ENCODE measurements around the gene PROC. TPM values are rescaled to one million over a fixed set of nuclear protein-coding genes. Genes with fewer than 3 reads are reported as not detected.

Gene PROC
- total and polyA plus RNA-seq, 2 of the 8 experiments (the other 6 are each of a cell fraction or from before 2014, with no cell fraction given), result 1.5 to 1.6 TPM

GRCh38 chr2:127378720-127379119, 39.5 kb upstream of the PROC start:
- Histone ChIP-seq H3K4me2 (ENCODE audit: insufficient read depth in 1 of 2, low read depth in 2 of 2, low read length in 2 of 2) (no peak overlapping the region), H2BK12ac (ENCODE audit: low read depth, low read length) (no peak overlapping the region), H3K27ac (ENCODE audit: low read depth, low read length) (no peak overlapping the region), H2AK5ac (ENCODE audit: low read depth, low read length) (no peak overlapping the region), H2AFZ (ENCODE audit: low read length) (no peak overlapping the region), H3K79me2 (ENCODE audit: control insufficient read depth in 1 of 2, insufficient read depth in 2 of 2, low read length in 2 of 2) (peaks cover 0 to 94% of the 10 kb centered on the region in 2 experiments), H4K8ac (ENCODE audit: extremely low read depth, insufficient read depth, low read length) (no peak overlapping the region), H2BK120ac (replicated peaks; ENCODE audit: low read depth, low read length) (no peak overlapping the region), H3K36me3 (ENCODE audit: control insufficient read depth in 2 of 4, insufficient read depth in 4 of 4, low read length in 3 of 4) (peaks cover 0 to 15% (median 3%) of the 10 kb centered on the region in 4 experiments; a peak in 3 of 8 replicates), H3K4me3 (ENCODE audit: extremely low read depth in 1 of 4, insufficient read depth in 2 of 4, low read depth in 3 of 4, low read length in 4 of 4) (no peak overlapping the region), H3K14ac (ENCODE audit: insufficient read length) (no peak overlapping the region), H3K4ac (replicated peaks; ENCODE audit: insufficient read length, low read depth, low read length) (no peak overlapping the region), H3K79me1 (ENCODE audit: low read depth, low read length) (peaks cover 3% of the 10 kb centered on the region; the same call in 1 of the 2 replicates), H4K91ac (replicated peaks; ENCODE audit: insufficient read length, low read length) (no peak overlapping the region), H3K23ac (ENCODE audit: insufficient read length) (no peak overlapping the region), H2BK5ac (ENCODE audit: low read depth, low read length) (no peak overlapping the region), H3K9me3 (ENCODE audit: insufficient read depth in 2 of 2, low read depth in 1 of 2, low read length in 1 of 2) (peaks cover 25 to 28% of the 10 kb centered on the region in 2 experiments), H3K27me3 (replicated peaks in 1 of 4; ENCODE audit: control insufficient read depth in 3 of 4, extremely low read depth in 1 of 4, insufficient read depth in 3 of 4, low read length in 3 of 4) (no peaks in the 10 kb centered on the region), H3K23me2 (ENCODE audit: low read depth, low read length) (no peaks in the 10 kb centered on the region), H3K18ac (ENCODE audit: extremely low read depth, low read length) (no peak overlapping the region), H3K4me1 (replicated peaks in 1 of 4; ENCODE audit: control insufficient read depth in 3 of 4, insufficient read depth in 4 of 4, low read length in 3 of 4) (no peaks in the 10 kb centered on the region), H3K9ac (replicated peaks in 1 of 4; ENCODE audit: extremely low read depth in 1 of 4, low read depth in 3 of 4, low read length in 3 of 4) (no peak overlapping the region), H2BK20ac (ENCODE audit: low read length) (no peak overlapping the region), H4K5ac (ENCODE audit: insufficient read length, low read depth, low read length) (no peak overlapping the region), H4K20me1 (replicated peaks in 1 of 2; ENCODE audit: control insufficient read depth in 1 of 2, insufficient read depth in 2 of 2, low read length in 2 of 2) (peaks cover 0 to 4% of the 10 kb centered on the region in 2 experiments), H2BK15ac (ENCODE audit: low read length) (no peak overlapping the region), H3K56ac (replicated peaks; ENCODE audit: insufficient read length, low read depth, low read length) (no peak overlapping the region)
- WGBS, 2 experiments (ENCODE audit: extremely low coverage in 1 of 2, insufficient coverage in 1 of 2, insufficient read length in 1 of 2, insufficient replicate concordance in 2 of 2, low coverage in 1 of 2, low lambda C conversion rate in 2 of 2, missing lambda C conversion rate in 1 of 2), result 99% methylated on average over 6 of the region's 6 CpGs; no CpG with 5 or more reads in 1 of the 2 experiments
- ChIA-PET POLR2A (ENCODE audit: partially characterized antibody) (interaction anchor here (1.1 kb wide), 1 partner anchor 10 kb away, joined by 3 read pairs; no protein-coding TSS in a partner anchor), CTCF (ENCODE audit: partially characterized antibody) (interaction anchor here (0.6 to 1.1 kb wide), 3 partner anchors 15 to 257 kb away, joined by 3 read pairs; no protein-coding TSS in a partner anchor)
- no peak for DNase-seq (ENCODE audit: low read depth in 1 of 2, low spot score in 2 of 2)
- no peak for FAIRE-seq
- TF ChIP-seq ZNF274 (IDR thresholded peaks at IDR 0.05; ENCODE audit: borderline replicate concordance, extremely low read depth, low read length), result no peak
- TF ChIP-seq SIX5 (IDR thresholded peaks at IDR 0.05; ENCODE audit: low read depth, low read length), result no peak
- TF ChIP-seq YY1 (IDR thresholded peaks at IDR 0.05; ENCODE audit: low read depth, low read length), result no peak
- TF ChIP-seq CTCF (IDR thresholded peaks at IDR 0.05; ENCODE audit: control extremely low read depth in 1 of 3, insufficient read depth in 1 of 3, low read depth in 1 of 3, low read length in 3 of 3), result no peak
- no peak for TF ChIP-seq TBP (IDR thresholded peaks at IDR 0.05; ENCODE audit: low read depth, low read length)
- no peak for TF ChIP-seq SUZ12 (IDR thresholded peaks at IDR 0.05; ENCODE audit: low read length)
- TF ChIP-seq CHD1 (IDR thresholded peaks at IDR 0.05; ENCODE audit: low read depth, low read length), result no peak
- TF ChIP-seq ATF2 (IDR thresholded peaks at IDR 0.05; ENCODE audit: low read length), result no peak
- TF ChIP-seq TAF7 (optimal IDR thresholded peaks at IDR 0.05; ENCODE audit: borderline replicate concordance, low read depth, low read length), result no peak
- TF ChIP-seq POU5F1 (IDR thresholded peaks at IDR 0.05; ENCODE audit: low read depth, low read length), result no peak
